Measurements from ENCODE around the gene AFDN.

The AFDN gene

GRCh38 chr6:167858842-167859664 is 32.3 kb downstream of the AFDN start:
- Histone ChIP-seq H3K9ac (ENCODE audit: low read length in 2 of 2) (no peak overlapping the region), H3K27me3 (ENCODE audit: control insufficient read depth in 1 of 2, insufficient read depth in 2 of 2, low read length in 2 of 2) (no peaks in the 10 kb centered on the region), H3K4me3 (ENCODE audit: low read length in 2 of 2) (no peak overlapping the region), H3K9me3 (ENCODE audit: control insufficient read depth in 2 of 2, low read length in 2 of 2) (no peaks in the 10 kb centered on the region), H3K27ac (ENCODE audit: low read length) (no peak overlapping the region), H3K36me3 (ENCODE audit: control insufficient read depth in 2 of 2, insufficient read depth in 2 of 2, low read length in 2 of 2) (no peaks in the 10 kb centered on the region), H3K4me1 (ENCODE audit: control insufficient read depth, insufficient read depth, low read length) (peaks cover 12% of the 10 kb centered on the region)

GRCh38 chr6:167860550-167861226 is 34.0 kb downstream of the AFDN start:
- H3K36me3 ChIP-seq (ENCODE audit: control insufficient read depth in 2 of 2, insufficient read depth in 2 of 2, low read length in 2 of 2), result peaks cover 0 to 2% of the 10 kb centered on the region in 2 donors
- H3K4me3 ChIP-seq (ENCODE audit: low read length in 2 of 2), result no peak overlapping the region
- H3K27me3 ChIP-seq (ENCODE audit: control insufficient read depth in 1 of 2, insufficient read depth in 2 of 2, low read length in 2 of 2), result no peaks in the 10 kb centered on the region
- H3K9ac ChIP-seq (ENCODE audit: low read length in 2 of 2), result no peak overlapping the region
- no peaks in the 10 kb centered on the region for H3K9me3 ChIP-seq (ENCODE audit: control insufficient read depth in 2 of 2, low read length in 2 of 2)
- peaks cover 11% of the 10 kb centered on the region for H3K4me1 ChIP-seq (ENCODE audit: control insufficient read depth, insufficient read depth, low read length)
- no peak overlapping the region for H3K27ac ChIP-seq (ENCODE audit: low read length)

GRCh38 chr6:167861424-167861823 is 34.7 kb downstream of the AFDN start:
- no peaks in the 10 kb centered on the region for H3K9me3 ChIP-seq (ENCODE audit: control insufficient read depth in 2 of 2, low read length in 2 of 2)
- no peak overlapping the region for H3K4me3 ChIP-seq (ENCODE audit: low read length in 2 of 2)
- H3K27ac ChIP-seq (ENCODE audit: low read length), result no peak overlapping the region
- no peak overlapping the region for H3K9ac ChIP-seq (ENCODE audit: low read length in 2 of 2)
- no peaks in the 10 kb centered on the region for H3K27me3 ChIP-seq (ENCODE audit: control insufficient read depth in 1 of 2, insufficient read depth in 2 of 2, low read length in 2 of 2)
- H3K4me1 ChIP-seq (ENCODE audit: control insufficient read depth, insufficient read depth, low read length), result peaks cover 8% of the 10 kb centered on the region
- H3K36me3 ChIP-seq (ENCODE audit: control insufficient read depth in 2 of 2, insufficient read depth in 2 of 2, low read length in 2 of 2), result peaks cover under 1 to 2% of the 10 kb centered on the region in 2 donors

- Histone ChIP-seq H3K36me3 (ENCODE audit: control insufficient read depth in 2 of 2, insufficient read depth in 2 of 2, low read length in 2 of 2) (peaks cover 6 to 7% of the 10 kb centered on the region in 2 donors), H3K27ac (ENCODE audit: low read length) (no peak overlapping the region), H3K27me3 (ENCODE audit: control insufficient read depth in 1 of 2, insufficient read depth in 2 of 2, low read length in 2 of 2) (no peaks in the 10 kb centered on the region), H3K4me1 (ENCODE audit: control insufficient read depth, insufficient read depth, low read length) (no peaks in the 10 kb centered on the region), H3K4me3 (ENCODE audit: low read length in 2 of 2) (no peak overlapping the region), H3K9ac (ENCODE audit: low read length in 2 of 2) (no peak overlapping the region), H3K9me3 (ENCODE audit: control insufficient read depth in 2 of 2, low read length in 2 of 2) (no peaks in the 10 kb centered on the region)
Measured at GRCh38 chr6:167863897-167864296, 37.2 kb downstream of the AFDN start.

- Histone ChIP-seq H3K4me3 (ENCODE audit: low read length in 2 of 2) (no peak overlapping the region), H3K27ac (ENCODE audit: low read length) (no peak overlapping the region), H3K4me1 (ENCODE audit: control insufficient read depth, insufficient read depth, low read length) (no peaks in the 10 kb centered on the region), H3K9me3 (ENCODE audit: control insufficient read depth in 2 of 2, low read length in 2 of 2) (no peaks in the 10 kb centered on the region), H3K36me3 (ENCODE audit: control insufficient read depth in 2 of 2, insufficient read depth in 2 of 2, low read length in 2 of 2) (peaks cover 13% of the 10 kb centered on the region in 2 donors), H3K27me3 (ENCODE audit: control insufficient read depth in 1 of 2, insufficient read depth in 2 of 2, low read length in 2 of 2) (no peaks in the 10 kb centered on the region), H3K9ac (ENCODE audit: low read length in 2 of 2) (no peak overlapping the region)
Measured at GRCh38 chr6:167866642-167867041, 39.9 kb downstream of the AFDN start.

GRCh38 chr6:167870321-167870720 is 43.6 kb downstream of the AFDN start:
- no peaks in the 10 kb centered on the region for H3K9me3 ChIP-seq (ENCODE audit: control insufficient read depth in 2 of 2, low read length in 2 of 2)
- no peaks in the 10 kb centered on the region for H3K4me1 ChIP-seq (ENCODE audit: control insufficient read depth, insufficient read depth, low read length)
- H3K27me3 ChIP-seq (ENCODE audit: control insufficient read depth in 1 of 2, insufficient read depth in 2 of 2, low read length in 2 of 2), result no peaks in the 10 kb centered on the region
- no peak overlapping the region for H3K4me3 ChIP-seq (ENCODE audit: low read length in 2 of 2)
- H3K27ac ChIP-seq (ENCODE audit: low read length), result no peak overlapping the region
- H3K9ac ChIP-seq (ENCODE audit: low read length in 2 of 2), result no peak overlapping the region
- H3K36me3 ChIP-seq (ENCODE audit: control insufficient read depth in 2 of 2, insufficient read depth in 2 of 2, low read length in 2 of 2), result peaks cover 15 to 18% of the 10 kb centered on the region in 2 donors

- no peaks in the 10 kb centered on the region for H3K9me3 ChIP-seq (ENCODE audit: control insufficient read depth in 2 of 2, low read length in 2 of 2)
- H3K4me1 ChIP-seq (ENCODE audit: control insufficient read depth, insufficient read depth, low read length), result no peaks in the 10 kb centered on the region
- no peak overlapping the region for H3K9ac ChIP-seq (ENCODE audit: low read length in 2 of 2)
- H3K27ac ChIP-seq (ENCODE audit: low read length), result no peak overlapping the region
- no peaks in the 10 kb centered on the region for H3K27me3 ChIP-seq (ENCODE audit: control insufficient read depth in 1 of 2, insufficient read depth in 2 of 2, low read length in 2 of 2)
- no peak overlapping the region for H3K4me3 ChIP-seq (ENCODE audit: low read length in 2 of 2)
- H3K36me3 ChIP-seq (ENCODE audit: control insufficient read depth in 2 of 2, insufficient read depth in 2 of 2, low read length in 2 of 2), result peaks cover 12 to 18% of the 10 kb centered on the region in 2 donors
Measured at GRCh38 chr6:167872538-167873210, 46.0 kb downstream of the AFDN start.

GRCh38 chr6:167877994-167878779 is 51.5 kb downstream of the AFDN start:
- Histone ChIP-seq H3K4me1 (ENCODE audit: control insufficient read depth, insufficient read depth, low read length) (no peaks in the 10 kb centered on the region), H3K4me3 (ENCODE audit: low read length in 2 of 2) (no peak overlapping the region), H3K9ac (ENCODE audit: low read length in 2 of 2) (no peak overlapping the region), H3K27ac (ENCODE audit: low read length) (no peak overlapping the region), H3K9me3 (ENCODE audit: control insufficient read depth in 2 of 2, low read length in 2 of 2) (no peaks in the 10 kb centered on the region), H3K27me3 (ENCODE audit: control insufficient read depth in 1 of 2, insufficient read depth in 2 of 2, low read length in 2 of 2) (no peaks in the 10 kb centered on the region), H3K36me3 (ENCODE audit: control insufficient read depth in 2 of 2, insufficient read depth in 2 of 2, low read length in 2 of 2) (peaks cover 12 to 14% of the 10 kb centered on the region in 2 donors)

GRCh38 chr6:167879612-167880011 is 52.9 kb downstream of the AFDN start:
- Histone ChIP-seq H3K27me3 (ENCODE audit: control insufficient read depth in 1 of 2, insufficient read depth in 2 of 2, low read length in 2 of 2) (no peaks in the 10 kb centered on the region), H3K4me1 (ENCODE audit: control insufficient read depth, insufficient read depth, low read length) (no peaks in the 10 kb centered on the region), H3K27ac (ENCODE audit: low read length) (no peak overlapping the region), H3K36me3 (ENCODE audit: control insufficient read depth in 2 of 2, insufficient read depth in 2 of 2, low read length in 2 of 2) (peaks cover 12 to 13% of the 10 kb centered on the region in 2 donors), H3K9ac (ENCODE audit: low read length in 2 of 2) (no peak overlapping the region), H3K9me3 (ENCODE audit: control insufficient read depth in 2 of 2, low read length in 2 of 2) (no peaks in the 10 kb centered on the region), H3K4me3 (ENCODE audit: low read length in 2 of 2) (no peak overlapping the region)

- H3K9me3 ChIP-seq (ENCODE audit: control insufficient read depth in 2 of 2, low read length in 2 of 2), result no peaks in the 10 kb centered on the region
- no peak overlapping the region for H3K4me3 ChIP-seq (ENCODE audit: low read length in 2 of 2)
- peaks cover 8 to 12% of the 10 kb centered on the region in 2 donors for H3K36me3 ChIP-seq (ENCODE audit: control insufficient read depth in 2 of 2, insufficient read depth in 2 of 2, low read length in 2 of 2)
- H3K4me1 ChIP-seq (ENCODE audit: control insufficient read depth, insufficient read depth, low read length), result no peaks in the 10 kb centered on the region
- no peaks in the 10 kb centered on the region for H3K27me3 ChIP-seq (ENCODE audit: control insufficient read depth in 1 of 2, insufficient read depth in 2 of 2, low read length in 2 of 2)
- H3K9ac ChIP-seq (ENCODE audit: low read length in 2 of 2), result no peak overlapping the region
- H3K27ac ChIP-seq (ENCODE audit: low read length), result no peak overlapping the region
Measured at GRCh38 chr6:167881327-167881726, 54.6 kb downstream of the AFDN start.
